Small intestine (tissue), 7 donors: ENCODE data around the gene TRIM71. TPM values are rescaled to one million over a fixed set of nuclear protein-coding genes. Genes with fewer than 3 reads are reported as not detected.

Experiments
- DNase-seq, 2 donors: peaks; one replicate each; pipeline versions ENCODE4 v3.0.0 to v3.0.0-alpha.2; 2013
- FAIRE-seq: peaks from 2 replicates; lab custom pipeline; 2012; peaks lifted over from hg19 to GRCh38; lab: Jason Lieb, UNC
- H3K27ac ChIP-seq, 3 donors: one replicate each; pipeline ENCODE4 v1.5.1; 2013; ENCODE audit warnings: low read length in 2 of 3, mild to moderate bottlenecking in 2 of 3, control low read depth in 1 of 3, inconsistent platforms in 1 of 3, low read depth in 1 of 3, moderate library complexity in 1 of 3
- H3K27me3 ChIP-seq, 3 donors: one replicate each; pipeline ENCODE4 v1.6.1; 2013; ENCODE audit warnings: low read length in 3 of 3, inconsistent platforms in 1 of 3; ENCODE audit not compliant: control insufficient read depth in 3 of 3, insufficient read depth in 3 of 3
- H3K36me3 ChIP-seq, 3 donors: one replicate each; pipeline ENCODE4 v1.6.1; 2013; ENCODE audit warnings: low read length in 3 of 3, inconsistent platforms in 1 of 3, low read depth in 1 of 3, mild to moderate bottlenecking in 1 of 3, moderate library complexity in 1 of 3; ENCODE audit not compliant: control insufficient read depth in 3 of 3, insufficient read depth in 2 of 3
- H3K4me1 ChIP-seq, 3 donors: one replicate each; pipeline ENCODE4 v1.6.1; 2013; ENCODE audit warnings: low read length in 2 of 3, inconsistent platforms in 1 of 3, low read depth in 1 of 3, mild to moderate bottlenecking in 1 of 3, moderate library complexity in 1 of 3; ENCODE audit not compliant: control insufficient read depth in 3 of 3, insufficient read depth in 2 of 3
- H3K4me3 ChIP-seq, 3 donors: one replicate each; pipeline ENCODE4 v1.5.1; 2013; ENCODE audit warnings: low read length in 3 of 3, control low read depth in 1 of 3, inconsistent platforms in 1 of 3, low read depth in 1 of 3, mild to moderate bottlenecking in 1 of 3, moderate library complexity in 1 of 3
- H3K9me3 ChIP-seq, 2 donors: one replicate each; pipeline ENCODE4 v1.6.1; 2013; ENCODE audit warnings: low read depth in 1 of 2, low read length in 1 of 2; ENCODE audit not compliant: control insufficient read depth in 2 of 2, insufficient read depth in 1 of 2
- WGBS, 3 donors: extraction: QIAGEN DNeasy Blood & Tissue Kit; methylation state at CpG; one replicate each; pipeline ENCODE4 v1.1.7; 2013; 5-methylcytosine and 5-hydroxymethylcytosine counted together
- polyA plus RNA-seq, 4 donors: library from polyadenylated mRNA; stranded (reverse) in 3 of 4; unstranded in 1 of 4; fragments of 200-250 nt in 3 of 4; fragments of 120-200 nt in 1 of 4; gene quantifications; one replicate each; pipeline versions ENCODE4 v1.2.1 to v1.2.3, GENCODE V29; 2013
- donor health status: healthy with polysubstance abuse.
- donor health status: control.
- donor health status: control.
- donor health status: Bipolar disorder and iron deficiency.
- donor health status: healthy.

Gene TRIM71
- polyA plus RNA-seq, 4 donors: 0.01 to 10.0 TPM; not detected in 2

DNA sequence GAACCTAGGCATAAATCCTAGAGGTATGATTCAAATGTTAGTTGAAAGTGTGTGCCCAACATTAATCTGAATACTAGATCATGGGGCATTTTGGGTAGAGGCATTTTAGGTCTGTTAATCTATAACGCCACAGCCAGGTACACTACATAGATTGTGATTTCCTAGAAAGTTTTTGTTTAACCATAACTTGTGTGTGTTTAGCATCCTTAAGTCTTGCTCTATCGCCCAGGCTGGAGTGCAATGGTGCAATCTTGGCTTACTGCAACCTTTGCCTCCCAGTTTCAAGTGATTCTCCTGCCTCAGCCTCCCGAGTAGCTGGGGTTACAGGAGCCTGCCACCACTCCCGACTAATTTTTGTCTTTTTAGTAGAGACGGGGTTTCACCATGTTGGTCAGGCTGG, 59.1 kb downstream of the TRIM71 start:
- Histone ChIP-seq H3K9me3 (no peaks in the 10 kb centered on the region), H3K27me3 (peaks cover 0 to 1% (median 0%) of the 10 kb centered on the region in 3 donors), H3K4me1 (peaks cover 0 to 9% (median 0%) of the 10 kb centered on the region in 3 donors), H3K36me3 (peaks cover 0 to 19% (median 0%) of the 10 kb centered on the region in 3 donors), H3K27ac (no peak overlapping the region), H3K4me3 (no peak overlapping the region)
- DNase-seq (no peak), FAIRE-seq (no peak)
- WGBS, 3 donors: 85 to 93% (median 90%) methylated on average over 5 of the region's 5 CpGs

DNA sequence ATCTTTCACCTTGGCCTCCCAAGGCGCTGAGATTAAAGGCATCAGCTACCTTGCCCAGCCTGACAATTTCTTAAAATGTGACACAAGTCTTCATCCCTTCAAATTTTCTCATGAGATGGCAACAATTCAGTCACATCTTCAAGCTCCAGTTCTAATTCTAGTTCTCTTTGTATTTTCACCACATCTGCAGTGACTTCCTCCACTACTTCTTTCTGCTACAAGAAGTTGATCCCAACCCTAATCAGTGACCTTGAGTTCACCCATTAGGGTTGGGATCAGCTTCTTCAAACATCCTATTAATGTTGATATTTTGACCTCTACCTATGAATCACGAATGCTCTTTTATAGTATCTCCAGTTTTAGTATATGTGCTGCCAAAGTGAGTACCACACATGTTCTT, 59.8 kb downstream of the TRIM71 start:
- Histone ChIP-seq H3K36me3 (peaks cover 0 to 19% (median 0%) of the 10 kb centered on the region in 3 donors), H3K27ac (no peak overlapping the region), H3K27me3 (peaks cover 0 to 1% (median 0%) of the 10 kb centered on the region in 3 donors), H3K4me3 (no peak overlapping the region), H3K4me1 (peaks cover 0 to 9% (median 0%) of the 10 kb centered on the region in 3 donors), H3K9me3 (no peaks in the 10 kb centered on the region)
- 56 to 79% (median 74%) methylated on average over 2 of the region's 2 CpGs for WGBS, 3 donors
- DNase-seq: no peak
- no peak for FAIRE-seq

DNA sequence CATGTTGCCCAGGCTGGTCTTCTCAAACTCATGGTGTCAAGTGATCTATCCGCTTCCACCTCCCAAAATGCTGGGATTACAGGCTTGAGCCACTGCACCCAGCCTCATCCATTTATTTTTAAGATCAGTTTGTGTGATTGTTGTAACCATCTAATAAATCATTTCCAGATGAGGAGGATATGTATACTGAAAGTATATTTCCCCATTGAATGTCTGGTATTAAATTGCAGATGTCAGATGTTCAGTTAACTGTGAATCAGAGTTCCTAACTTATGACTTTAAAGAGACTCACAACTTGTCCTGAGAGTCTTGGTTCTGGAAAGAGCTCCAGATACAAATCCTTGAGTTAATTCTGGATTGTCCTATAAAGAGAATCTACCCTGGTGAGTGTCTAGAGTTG, 62.4 kb downstream of the TRIM71 start:
- Histone ChIP-seq H3K9me3 (peaks cover 0 to 7% of the 10 kb centered on the region in 2 donors), H3K36me3 (peaks cover 0 to 17% (median 0%) of the 10 kb centered on the region in 3 donors), H3K27me3 (peaks cover 0 to 1% (median 0%) of the 10 kb centered on the region in 3 donors), H3K4me1 (peaks cover 0 to 18% (median 3%) of the 10 kb centered on the region in 3 donors), H3K4me3 (no peak overlapping the region), H3K27ac (no peak overlapping the region)
- WGBS, 3 donors: 96 to 100% (median 100%) methylated on average over 1 of the region's 1 CpG
- FAIRE-seq (no peak), DNase-seq (no peak)

DNA sequence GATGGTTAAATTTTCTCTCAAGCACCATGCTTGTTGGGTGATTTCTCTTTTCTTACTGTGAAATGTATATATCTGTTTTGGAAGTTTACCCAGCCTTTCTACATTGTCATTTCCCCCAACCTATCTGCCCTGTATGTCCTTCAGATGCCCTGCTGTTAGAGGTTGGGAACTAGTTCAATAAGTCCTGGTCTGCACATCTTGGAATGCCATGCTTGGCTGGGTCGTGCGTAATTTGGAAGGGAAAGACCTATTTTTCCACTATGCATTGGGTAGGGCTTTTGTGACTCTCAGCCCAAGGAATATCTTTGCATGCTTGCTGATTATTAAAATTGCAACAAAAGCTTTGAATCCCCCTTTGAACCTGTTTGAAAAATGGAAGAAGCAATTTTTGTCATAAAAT, 63.8 kb downstream of the TRIM71 start:
- no peak overlapping the region for H3K27ac ChIP-seq

DNA sequence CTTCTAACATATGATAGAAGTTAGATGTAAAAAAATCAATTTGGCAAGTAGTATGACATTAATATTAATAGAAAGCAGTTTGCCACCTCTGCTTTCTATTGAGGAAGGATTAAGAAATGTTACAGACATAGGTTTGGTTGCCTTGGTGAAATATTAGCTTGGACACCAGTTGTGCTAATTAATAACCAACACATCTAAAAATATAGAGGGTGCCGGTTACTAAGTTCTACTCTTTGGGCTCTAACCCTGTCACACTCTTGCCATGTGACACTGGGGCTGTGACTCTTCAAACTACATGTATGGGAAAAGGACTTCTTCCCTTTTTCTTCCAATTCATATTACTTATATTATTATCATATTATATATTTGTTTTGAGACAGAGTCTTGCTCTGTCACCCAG, 64.4 kb downstream of the TRIM71 start:
- H3K4me3 ChIP-seq: no peak overlapping the region
- peaks cover 0 to 1% (median 0%) of the 10 kb centered on the region in 3 donors for H3K27me3 ChIP-seq
- DNase-seq (no peak), FAIRE-seq (no peak)
- peaks cover 0 to 18% (median 0%) of the 10 kb centered on the region in 3 donors for H3K36me3 ChIP-seq
- peaks cover 2 to 24% (median 3%) of the 10 kb centered on the region in 3 donors for H3K4me1 ChIP-seq
- WGBS, 3 donors: 75 to 92% (median 92%) methylated on average over 1 of the region's 1 CpG
- H3K9me3 ChIP-seq: peaks cover 0 to 7% of the 10 kb centered on the region in 2 donors
- no peak overlapping the region for H3K27ac ChIP-seq

More for the DNA sequence above, 63.8 kb downstream of the TRIM71 start:
- WGBS, 3 donors: 93 to 96% (median 96%) methylated on average over 2 of the region's 2 CpGs
- H3K4me3 ChIP-seq: no peak overlapping the region
- peaks cover 0 to 19% (median 0%) of the 10 kb centered on the region in 3 donors for H3K36me3 ChIP-seq
- H3K27me3 ChIP-seq: peaks cover 0 to 1% (median 0%) of the 10 kb centered on the region in 3 donors
- H3K9me3 ChIP-seq: peaks cover 0 to 7% of the 10 kb centered on the region in 2 donors
- peaks cover 2 to 24% (median 3%) of the 10 kb centered on the region in 3 donors for H3K4me1 ChIP-seq
- FAIRE-seq (no peak), DNase-seq (no peak)

DNA sequence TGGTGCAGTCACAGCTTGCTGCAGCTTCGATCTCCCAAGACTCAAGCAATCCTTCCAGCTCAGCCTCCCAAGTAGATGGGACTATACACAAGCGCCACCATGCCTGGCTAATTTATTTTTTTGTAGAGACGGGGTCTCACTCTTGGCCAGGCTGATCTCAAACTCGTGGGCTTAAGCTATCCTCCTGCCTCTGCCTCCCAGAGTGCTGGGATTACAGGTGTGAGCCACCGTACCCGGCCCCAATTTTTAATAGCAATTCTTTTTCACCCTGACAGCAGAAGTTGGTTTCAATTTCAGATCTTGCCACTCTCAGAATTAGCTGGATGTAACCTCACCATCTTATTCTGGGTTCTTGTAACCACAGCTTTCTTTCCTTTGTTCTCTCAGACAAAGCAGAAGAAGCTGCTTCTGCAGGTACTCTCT, 64.8 kb downstream of the TRIM71 start:
- WGBS, 3 donors: 74 to 83% (median 80%) methylated on average over 6 of the region's 6 CpGs

DNA sequence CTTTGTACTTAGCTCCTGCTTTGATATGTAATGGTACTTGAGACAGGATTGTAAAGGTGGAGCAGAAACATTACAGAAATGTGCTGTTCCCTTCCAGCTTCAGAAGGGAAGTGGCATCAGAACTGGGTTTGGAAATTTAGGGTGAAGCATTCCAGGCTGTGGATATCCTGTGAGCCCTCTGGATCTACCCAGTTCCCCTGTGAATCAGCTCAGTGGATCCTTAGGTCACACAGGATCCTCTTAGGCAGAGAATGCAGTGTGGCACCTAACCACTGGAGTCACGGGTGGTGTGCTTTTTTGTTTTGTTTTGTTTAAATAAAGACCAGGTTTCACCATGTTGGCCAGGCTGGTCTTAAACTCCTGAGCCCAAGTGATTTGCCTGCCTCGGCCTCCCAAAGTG, 66.0 kb downstream of the TRIM71 start:
- Histone ChIP-seq H3K27ac (no peak overlapping the region), H3K36me3 (peaks cover 0 to 14% (median 0%) of the 10 kb centered on the region in 3 donors), H3K27me3 (peaks cover 0 to 1% (median 0%) of the 10 kb centered on the region in 3 donors), H3K4me1 (peaks cover 2 to 24% (median 3%) of the 10 kb centered on the region in 3 donors), H3K9me3 (peaks cover 0 to 7% of the 10 kb centered on the region in 2 donors), H3K4me3 (no peak overlapping the region)
- FAIRE-seq (no peak), DNase-seq (no peak)
- 85 to 93% (median 90%) methylated on average over 2 of the region's 2 CpGs for WGBS, 3 donors

More for the DNA sequence above, 64.8 kb downstream of the TRIM71 start:
- no peak overlapping the region for H3K27ac ChIP-seq
- FAIRE-seq (no peak), DNase-seq (no peak)
- H3K27me3 ChIP-seq: peaks cover 0 to 1% (median 0%) of the 10 kb centered on the region in 3 donors
- H3K4me3 ChIP-seq: no peak overlapping the region
- peaks cover 0 to 7% of the 10 kb centered on the region in 2 donors for H3K9me3 ChIP-seq
- H3K36me3 ChIP-seq: peaks cover 0 to 14% (median 0%) of the 10 kb centered on the region in 3 donors
- peaks cover 2 to 24% (median 3%) of the 10 kb centered on the region in 3 donors for H3K4me1 ChIP-seq

DNA sequence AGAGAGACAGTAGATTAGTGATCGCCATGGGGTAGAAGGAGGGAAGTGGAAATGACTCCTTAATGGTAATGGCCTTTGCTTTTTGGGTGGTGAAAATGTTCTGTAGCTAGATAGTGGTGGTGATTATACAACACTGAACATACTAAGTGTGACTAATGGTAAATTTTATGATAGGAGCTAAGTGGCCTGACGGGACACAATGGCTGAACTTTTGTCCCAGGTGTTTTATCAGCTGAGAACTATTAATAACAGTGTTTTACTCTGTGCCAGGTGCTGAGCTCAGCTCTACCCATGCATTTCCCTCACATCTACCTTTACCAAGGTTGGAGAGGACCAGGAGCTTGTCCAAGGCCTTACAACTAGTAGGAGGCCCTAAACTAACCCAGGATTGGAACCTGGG, 66.8 kb downstream of the TRIM71 start:
- Histone ChIP-seq H3K4me1 (peaks cover 2 to 24% (median 3%) of the 10 kb centered on the region in 3 donors), H3K9me3 (peaks cover 0 to 7% of the 10 kb centered on the region in 2 donors), H3K27me3 (peaks cover 0 to 1% (median 0%) of the 10 kb centered on the region in 3 donors), H3K4me3 (no peak overlapping the region), H3K36me3 (peaks cover 0 to 14% (median 0%) of the 10 kb centered on the region in 3 donors), H3K27ac (peak overlapping the region in 1 of 3 donors; percentile 32)
- 21 to 52% (median 39%) methylated on average over 2 of the region's 2 CpGs for WGBS, 3 donors
- no peak for FAIRE-seq
- DNase-seq: peak; percentile 75 to 92
